NCI-H226 (cell line): ENCODE measurements around the gene GLRX5.

Experiments
- DNase-seq: peaks from one replicate; pipeline ENCODE4 v3.0.0-alpha.2; 2015

The GLRX5 gene

GRCh38 chr14:95537298-95538089, 2.6 kb downstream of the GLRX5 start:
- DNase-seq = no peak

GRCh38 chr14:95538801-95539509, 4.1 kb downstream of the GLRX5 start:
- no peak for DNase-seq

GRCh38 chr14:95540236-95540855, 5.5 kb downstream of the GLRX5 start:
- no peak for DNase-seq

- no peak for DNase-seq
Observed at GRCh38 chr14:95541346-95541745, 6.5 kb downstream of the GLRX5 start.

- no peak for DNase-seq
Observed at GRCh38 chr14:95541932-95542930, 7.4 kb downstream of the GLRX5 start.

- DNase-seq = no peak
Observed at GRCh38 chr14:95543021-95543420, 8.2 kb downstream of the GLRX5 start.

GRCh38 chr14:95544588-95544987, 9.7 kb downstream of the GLRX5 start:
- DNase-seq = no peak

- peak; percentile 67 for DNase-seq
Observed at GRCh38 chr14:95545515-95546168, 10.8 kb downstream of the GLRX5 start.

GRCh38 chr14:95547272-95547625, 12.4 kb downstream of the GLRX5 start:
- no peak for DNase-seq

- DNase-seq = peak; percentile 65
Observed at GRCh38 chr14:95547626-95548327, 12.9 kb downstream of the GLRX5 start.

- DNase-seq = no peak
Observed at GRCh38 chr14:95548328-95548929, 13.6 kb downstream of the GLRX5 start.

- DNase-seq = no peak
Observed at GRCh38 chr14:95549656-95550585, 15.1 kb downstream of the GLRX5 start.

GRCh38 chr14:95551435-95551834, 16.6 kb downstream of the GLRX5 start:
- DNase-seq = no peak

GRCh38 chr14:95553141-95553540, 18.3 kb downstream of the GLRX5 start:
- no peak for DNase-seq

- DNase-seq = no peak
Observed at GRCh38 chr14:95555053-95555452, 20.2 kb downstream of the GLRX5 start.

GRCh38 chr14:95557291-95557690, 22.4 kb downstream of the GLRX5 start:
- no peak for DNase-seq

- no peak for DNase-seq
Observed at GRCh38 chr14:95557832-95558231, 23.0 kb downstream of the GLRX5 start.

GRCh38 chr14:95559203-95559602, 24.4 kb downstream of the GLRX5 start:
- no peak for DNase-seq

- DNase-seq = peak; percentile 62
Observed at GRCh38 chr14:95561001-95561412, 26.2 kb downstream of the GLRX5 start.
